HCT116 (cell line): ENCODE measurements around the gene PRKCZ.

Source experiments
- CEBPB ChIP-seq: IDR thresholded peaks from 2 replicates; pipeline ENCODE4 v1.6.1; 2012; ENCODE audit warnings: low read depth
- CTCF ChIP-seq, 3 experiments: fragments of 200-600 bp in 1 of 3; sonication (generic) in 1 of 3; IDR thresholded peaks in 2 of 3; conservative IDR thresholded peaks in 1 of 3; 2 replicates each; pipeline ENCODE4 v1.5.1; 2012 to 2017; ENCODE audit warnings: low read depth in 2 of 3, low read length in 2 of 3, antibody characterized with exemption in 1 of 3, borderline replicate concordance in 1 of 3, control low read depth in 1 of 3, mild to moderate bottlenecking in 1 of 3, mixed read lengths in 1 of 3, mixed run types in 1 of 3, moderate library complexity in 1 of 3; ENCODE audit not compliant: insufficient read depth in 1 of 3
- ELF1 ChIP-seq: IDR thresholded peaks from 2 replicates; pipeline ENCODE4 v1.6.1; 2012; ENCODE audit warnings: low read depth, borderline replicate concordance
- EZH2 ChIP-seq: fragments of 200-600 bp; sonication (generic); IDR thresholded peaks from 2 replicates; pipeline ENCODE4 v1.6.1; 2017; ENCODE audit warnings: antibody characterized with exemption, mixed run types
- JUND ChIP-seq: IDR thresholded peaks from 2 replicates; pipeline ENCODE4 v1.6.1; 2012
- MAX ChIP-seq: IDR thresholded peaks from 2 replicates; pipeline ENCODE4 v1.6.1; 2012
- POLR2AphosphoS5 ChIP-seq: IDR thresholded peaks from 2 replicates; pipeline ENCODE4 v1.6.1; 2011; ENCODE audit warnings: mild to moderate bottlenecking, low read depth, low read length, moderate library complexity
- RAD21 ChIP-seq: IDR thresholded peaks from 2 replicates; pipeline ENCODE4 v1.6.1; 2012; ENCODE audit warnings: low read depth, mild to moderate bottlenecking
- YY1 ChIP-seq: IDR thresholded peaks from 2 replicates; pipeline ENCODE4 v1.6.1; 2011; ENCODE audit warnings: low read length, low read depth, moderate library complexity, mild to moderate bottlenecking; ENCODE audit not compliant: insufficient replicate concordance; ENCODE audit errors: extremely low read depth
- ZBTB33 ChIP-seq: IDR thresholded peaks from 2 replicates; pipeline ENCODE4 v1.6.1; 2011; ENCODE audit warnings: mild to moderate bottlenecking, low read length, moderate library complexity; ENCODE audit not compliant: insufficient replicate concordance; ENCODE audit errors: extremely low read depth

GRCh38 chr1:2168090-2168489 lies 117.9 kb downstream of the PRKCZ start:
- TF ChIP-seq CEBPB (no peak), YY1 (no peak), EZH2 (no peak), CTCF (IDR thresholded peaks at IDR 0.05 in 2 of 3, conservative IDR thresholded peaks at IDR 0.05 in 1 of 3; ENCODE audit: borderline replicate concordance in 1 of 3, insufficient read depth in 1 of 3, low read depth in 2 of 3, low read length in 2 of 3) (no peak), POLR2AphosphoS5 (no peak), MAX (no peak), RAD21 (no peak), JUND (no peak), ELF1 (no peak), ZBTB33 (no peak)
